Measurements from ENCODE around the gene NEURL1B. TPM values are rescaled to one million over a fixed set of nuclear protein-coding genes. Genes with fewer than 3 reads are reported as not detected.
A peak's percentile ranks its signal among the peaks of the same experiment; 100 is the strongest.

Gene NEURL1B
- total RNA-seq, 2 donors from 2014 or later = 17.9 to 22.4 TPM

DNA sequence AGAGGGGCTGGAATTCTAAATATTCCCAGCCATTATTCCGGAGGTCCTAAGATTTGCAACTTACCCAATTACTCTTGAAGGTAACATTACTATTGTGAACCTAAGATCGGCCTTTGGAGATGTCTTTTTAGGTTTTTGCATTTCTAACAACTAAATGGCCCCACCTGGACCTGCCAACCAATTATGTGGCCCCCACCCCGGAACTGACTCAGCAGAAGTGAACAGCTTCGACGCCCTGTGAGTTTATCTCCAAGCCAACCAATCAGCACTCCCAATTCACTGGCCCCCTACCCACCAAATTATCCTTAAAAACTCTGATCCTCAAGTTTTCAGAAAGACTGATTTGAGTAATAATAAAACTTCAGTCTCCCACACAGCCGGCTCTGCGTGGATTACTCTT lies 62.9 kb downstream of the NEURL1B start:
- no peak for DNase-seq (ENCODE audit: low spot score)
- TF ChIP-seq, protein P1, sequence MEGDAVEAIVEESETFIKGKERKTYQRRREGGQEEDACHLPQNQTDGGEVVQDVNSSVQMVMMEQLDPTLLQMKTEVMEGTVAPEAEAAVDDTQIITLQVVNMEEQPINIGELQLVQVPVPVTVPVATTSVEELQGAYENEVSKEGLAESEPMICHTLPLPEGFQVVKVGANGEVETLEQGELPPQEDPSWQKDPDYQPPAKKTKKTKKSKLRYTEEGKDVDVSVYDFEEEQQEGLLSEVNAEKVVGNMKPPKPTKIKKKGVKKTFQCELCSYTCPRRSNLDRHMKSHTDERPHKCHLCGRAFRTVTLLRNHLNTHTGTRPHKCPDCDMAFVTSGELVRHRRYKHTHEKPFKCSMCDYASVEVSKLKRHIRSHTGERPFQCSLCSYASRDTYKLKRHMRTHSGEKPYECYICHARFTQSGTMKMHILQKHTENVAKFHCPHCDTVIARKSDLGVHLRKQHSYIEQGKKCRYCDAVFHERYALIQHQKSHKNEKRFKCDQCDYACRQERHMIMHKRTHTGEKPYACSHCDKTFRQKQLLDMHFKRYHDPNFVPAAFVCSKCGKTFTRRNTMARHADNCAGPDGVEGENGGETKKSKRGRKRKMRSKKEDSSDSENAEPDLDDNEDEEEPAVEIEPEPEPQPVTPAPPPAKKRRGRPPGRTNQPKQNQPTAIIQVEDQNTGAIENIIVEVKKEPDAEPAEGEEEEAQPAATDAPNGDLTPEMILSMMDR (IDR thresholded peaks at IDR 0.05) = no peak
- Histone ChIP-seq H3K36me3 (no peaks in the 10 kb centered on the region), H3K27ac (no peak overlapping the region), H3K9me3 (no peaks in the 10 kb centered on the region), H3K4me1 (peaks cover 0 to 19% of the 10 kb centered on the region in 2 donors), H3K27me3 (no peaks in the 10 kb centered on the region), H3K4me3 (no peak overlapping the region)

DNA sequence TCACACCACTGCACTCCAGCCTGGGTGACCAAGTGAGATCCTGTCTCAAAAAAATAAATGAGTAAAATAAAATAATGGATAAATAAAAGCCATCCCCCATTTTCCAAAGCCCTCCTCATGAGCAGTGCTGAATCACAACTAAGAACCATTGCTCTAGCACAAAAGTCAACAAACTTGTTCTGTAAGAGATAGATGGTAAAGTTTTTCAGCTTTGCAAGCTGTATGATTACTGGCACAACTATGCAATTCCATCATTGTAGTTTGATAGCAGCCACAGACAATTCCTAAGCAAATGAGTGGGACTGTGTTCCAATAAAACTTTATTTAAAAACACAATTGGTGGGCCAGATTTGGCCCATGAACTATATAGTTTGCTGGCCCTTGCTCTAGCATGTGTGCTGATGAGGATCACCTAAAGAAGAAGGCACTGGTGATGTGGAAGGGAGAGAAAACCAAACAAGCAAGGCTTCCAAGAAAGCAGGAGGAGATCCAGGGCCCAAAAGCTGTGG lies 64.6 kb downstream of the NEURL1B start:
- no peak for DNase-seq (ENCODE audit: low spot score)
- no peak overlapping the region for H3K4me3 ChIP-seq
- no peaks in the 10 kb centered on the region for H3K9me3 ChIP-seq
- TF ChIP-seq, protein P1 (IDR thresholded peaks at IDR 0.05) = no peak
- H3K27me3 ChIP-seq = no peaks in the 10 kb centered on the region
- H3K27ac ChIP-seq = no peak overlapping the region
- peaks cover 0 to 7% of the 10 kb centered on the region in 2 donors for H3K4me1 ChIP-seq
- no peaks in the 10 kb centered on the region for H3K36me3 ChIP-seq

DNA sequence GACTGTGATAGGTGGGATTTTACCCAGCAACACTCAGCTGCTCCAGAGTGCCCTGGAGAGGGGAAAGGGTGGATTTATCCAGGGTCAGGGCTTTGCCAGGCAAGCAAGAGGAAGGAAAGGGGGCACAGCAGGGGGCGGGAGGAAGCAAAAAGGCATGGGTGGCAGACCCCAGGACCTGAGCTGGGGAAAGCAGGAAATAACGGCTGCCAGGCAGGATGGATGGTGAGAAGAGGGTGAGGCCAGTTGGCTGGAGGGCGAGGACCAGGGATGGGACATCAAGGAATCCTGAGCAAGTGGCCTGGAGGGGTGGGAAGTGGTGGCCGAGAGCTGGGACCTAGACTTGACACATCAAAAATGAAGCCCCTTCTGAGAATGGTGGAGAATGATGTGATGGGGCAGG lies 65.7 kb downstream of the NEURL1B start:
- DNase-seq (ENCODE audit: low spot score) = no peak
- no peak overlapping the region for H3K27ac ChIP-seq
- TF ChIP-seq, protein P1 (IDR thresholded peaks at IDR 0.05) = no peak
- H3K9me3 ChIP-seq = no peaks in the 10 kb centered on the region
- no peak overlapping the region for H3K4me3 ChIP-seq
- no peaks in the 10 kb centered on the region for H3K27me3 ChIP-seq
- H3K36me3 ChIP-seq = no peaks in the 10 kb centered on the region
- no peaks in the 10 kb centered on the region for H3K4me1 ChIP-seq

DNA sequence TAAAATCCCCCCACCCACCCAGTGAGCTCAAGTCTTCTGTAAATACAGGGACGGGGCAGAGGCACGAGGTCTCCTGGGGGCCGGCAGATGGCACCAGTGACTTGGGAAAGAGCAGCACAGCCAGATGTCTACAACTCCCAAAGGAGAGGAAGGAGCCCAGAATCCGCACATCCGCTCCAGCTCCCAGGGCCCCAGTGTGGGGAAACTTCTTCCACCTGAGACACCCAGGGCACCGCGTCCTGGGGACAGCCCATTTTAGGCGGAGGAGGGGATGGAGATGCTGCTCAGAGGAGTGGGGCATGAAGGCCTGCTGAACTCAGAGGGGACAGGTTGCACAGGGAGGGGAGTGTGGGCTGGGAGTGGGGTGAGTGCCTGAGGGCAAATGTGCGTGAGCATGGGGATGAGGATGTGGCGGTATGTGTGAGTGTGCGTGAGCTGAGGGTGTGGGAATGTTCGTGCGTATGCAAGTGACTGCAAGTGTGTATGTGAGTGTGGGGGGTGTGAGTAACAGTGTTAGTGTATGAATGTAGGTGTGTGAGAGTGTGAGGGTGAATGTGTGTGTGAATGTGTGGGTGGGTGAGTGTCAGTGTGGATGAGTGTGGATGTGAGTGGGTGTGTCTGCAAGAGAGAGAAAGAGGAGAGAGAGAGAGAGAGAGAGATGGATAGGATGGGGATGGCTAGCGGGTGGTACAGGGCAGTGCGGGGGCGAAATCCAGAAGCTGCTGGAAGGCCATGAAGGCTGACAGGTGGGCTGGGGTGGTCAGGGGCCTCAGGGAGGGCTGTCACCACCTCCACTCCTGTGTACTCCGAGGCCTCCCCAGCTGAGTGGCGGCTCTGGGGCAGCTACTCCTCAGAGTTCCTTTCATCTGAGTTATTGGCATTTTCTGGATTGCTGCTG lies 66.5 kb downstream of the NEURL1B start:
- Histone ChIP-seq H3K27me3 (no peaks in the 10 kb centered on the region), H3K4me3 (no peak overlapping the region), H3K27ac (no peak overlapping the region), H3K36me3 (no peaks in the 10 kb centered on the region), H3K4me1 (no peaks in the 10 kb centered on the region), H3K9me3 (no peaks in the 10 kb centered on the region)
- TF ChIP-seq, protein P1 (IDR thresholded peaks at IDR 0.05) = peak in 1 of 2 donors; percentile 63
- DNase-seq (ENCODE audit: low spot score) = no peak

- Histone ChIP-seq H3K4me3 (no peak overlapping the region), H3K4me1 (peaks cover 0 to 4% of the 10 kb centered on the region in 2 donors), H3K9me3 (no peaks in the 10 kb centered on the region), H3K27me3 (no peaks in the 10 kb centered on the region), H3K27ac (no peak overlapping the region), H3K36me3 (no peaks in the 10 kb centered on the region)
- DNase-seq (ENCODE audit: low spot score) = no peak
- TF ChIP-seq, protein P1 (IDR thresholded peaks at IDR 0.05) = no peak
These were observed 67.1 kb downstream of the NEURL1B start for GRCh38 chr5:172708183-172708505.

Data from right atrium auricular region (tissue), 2 donors.